ENCODE results near the gene SUPT4H1. TPM values are rescaled to one million over a fixed set of nuclear protein-coding genes. Genes with fewer than 3 reads are reported as not detected.
A peak's percentile ranks its signal among the peaks of the same experiment; 100 is the strongest.

SUPT4H1 gene
- total RNA-seq, 1 experiment from 2014 or later: 109 TPM

GRCh38 chr17:58338841-58339754 is 12.9 kb downstream of the SUPT4H1 start:
- H3K9me3 ChIP-seq (ENCODE audit: control insufficient read depth, low read depth, low read length): no peaks in the 10 kb centered on the region
- H3K79me1 ChIP-seq (ENCODE audit: insufficient read depth, low read depth, low read length, poor library complexity, severe bottlenecking): no peaks in the 10 kb centered on the region
- H2BK12ac ChIP-seq (ENCODE audit: insufficient read length, low read depth, low read length): peak overlapping the region; percentile 25
- peak overlapping the region; percentile 86; the same call in 1 of the 2 replicates for H3K4ac ChIP-seq (ENCODE audit: low read depth, low read length)
- H3K14ac ChIP-seq (ENCODE audit: insufficient read depth, low read length): peak overlapping the region; percentile 71
- H2BK20ac ChIP-seq (ENCODE audit: low read depth, low read length, poor library complexity, severe bottlenecking): peak overlapping the region; percentile 76
- H3K9me3 Mint-ChIP-seq: no peaks in the 10 kb centered on the region
- no peak overlapping the region for H4K91ac ChIP-seq (ENCODE audit: insufficient read length, low read depth, low read length)
- peak overlapping the region; percentile 51 for H2AK5ac ChIP-seq (ENCODE audit: insufficient read length, low read length)
- peak overlapping the region; percentile 86 for H3K18ac ChIP-seq (ENCODE audit: insufficient read length, low read depth, low read length)
- no peak overlapping the region for H3K4me2 ChIP-seq (ENCODE audit: insufficient read depth, insufficient read length, low read length)
- no peak overlapping the region for H2BK15ac ChIP-seq (ENCODE audit: low read depth, low read length)
- H4K8ac ChIP-seq (replicated peaks; ENCODE audit: insufficient read length, low read depth, low read length): no peak overlapping the region
- H3K36me3 Mint-ChIP-seq (ENCODE audit: insufficient read depth in 1 of 3, low read depth in 3 of 3): peaks cover 0 to 4% (median 4%) of the 10 kb centered on the region in 3 experiments; a peak in 5 of 7 replicates
- H3K4me3 Mint-ChIP-seq: peak overlapping the region in 1 of 2 experiments; percentile 45; a peak in 3 of 5 replicates
- no peak overlapping the region for H3K56ac ChIP-seq (ENCODE audit: insufficient read length, low read depth, low read length)
- peaks cover 6% of the 10 kb centered on the region; the same call in 1 of the 2 replicates for H3K4me1 ChIP-seq (ENCODE audit: insufficient read depth, low read length)
- H3K27ac ChIP-seq (ENCODE audit: insufficient read length, low read depth, low read length): peak overlapping the region; percentile 34
- H2BK5ac ChIP-seq (ENCODE audit: insufficient read length, low read length): no peak overlapping the region
- no CpG with 5 or more reads among the region's 10 CpGs for WGBS (ENCODE audit: extremely low coverage, insufficient read length, low lambda C conversion rate)
- TF ChIP-seq CTCF (conservative IDR thresholded peaks at IDR 0.05): no peak
- no peaks in the 10 kb centered on the region for H4K20me1 ChIP-seq (ENCODE audit: control insufficient read depth, insufficient read depth, insufficient read length)
- peaks cover 27 to 32% of the 10 kb centered on the region in 2 experiments for H3K4me1 Mint-ChIP-seq
- no peak overlapping the region for H3K9ac ChIP-seq (ENCODE audit: extremely low read depth, insufficient read length, low read length)
- H3T11ph ChIP-seq (ENCODE audit: low read length): peak overlapping the region; percentile 62
- no peak overlapping the region for H2BK120ac ChIP-seq (ENCODE audit: low read depth, low read length, poor library complexity, severe bottlenecking)
- no peaks in the 10 kb centered on the region for H3K79me2 ChIP-seq (ENCODE audit: insufficient read depth, low read length)
- peak overlapping the region; percentile 74 to 96 (median 93); a peak in 5 of 7 replicates for H3K27ac Mint-ChIP-seq
- H2AFZ ChIP-seq (ENCODE audit: low read length): no peak overlapping the region
- no peaks in the 10 kb centered on the region for H3K23me2 ChIP-seq (ENCODE audit: insufficient read length, low read depth, low read length, poor library complexity, severe bottlenecking)
- H3K23ac ChIP-seq (ENCODE audit: insufficient read length, low read depth, low read length): no peak overlapping the region
- H3K27me3 Mint-ChIP-seq (ENCODE audit: low read depth): peaks cover 9% of the 10 kb centered on the region
- no peaks in the 10 kb centered on the region for H3K27me3 ChIP-seq (ENCODE audit: insufficient read depth, low read length)
- peak overlapping the region; percentile 39 for H4K5ac ChIP-seq (ENCODE audit: insufficient read length, low read depth, low read length)
- DNase-seq: peak; percentile 95

Data from H9 (cell line).